ENCODE measurements around the gene PATJ.
"Not testable (repeated sequence)": the region's sequence is repeated elsewhere in the genome, so short reads cannot be mapped to it uniquely, and the experiment has no call there.

PATJ gene

DNA sequence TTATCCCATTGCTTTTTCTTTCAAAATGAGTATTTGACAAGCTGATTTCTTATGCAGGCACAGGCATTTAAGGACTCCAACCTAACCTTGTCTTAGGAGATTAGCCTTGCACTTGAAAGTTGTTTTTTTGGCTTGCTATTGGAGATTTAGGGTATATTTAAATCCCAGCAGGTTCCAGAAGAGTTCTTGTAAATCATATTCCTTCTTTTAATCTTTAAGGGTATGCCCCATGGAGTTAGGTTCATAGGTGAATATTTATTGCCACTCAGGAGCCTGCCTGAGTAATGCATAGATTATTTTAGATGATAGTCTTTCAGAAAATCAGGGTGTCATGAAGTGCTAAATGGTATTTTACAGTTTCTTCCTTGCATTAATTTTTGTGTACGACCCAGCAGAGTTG, 146.5 kb downstream of the PATJ start:
- WGBS (ENCODE audit: extremely low coverage, insufficient coverage, insufficient read length): no CpG with 5 or more reads among the region's 1 CpG

DNA sequence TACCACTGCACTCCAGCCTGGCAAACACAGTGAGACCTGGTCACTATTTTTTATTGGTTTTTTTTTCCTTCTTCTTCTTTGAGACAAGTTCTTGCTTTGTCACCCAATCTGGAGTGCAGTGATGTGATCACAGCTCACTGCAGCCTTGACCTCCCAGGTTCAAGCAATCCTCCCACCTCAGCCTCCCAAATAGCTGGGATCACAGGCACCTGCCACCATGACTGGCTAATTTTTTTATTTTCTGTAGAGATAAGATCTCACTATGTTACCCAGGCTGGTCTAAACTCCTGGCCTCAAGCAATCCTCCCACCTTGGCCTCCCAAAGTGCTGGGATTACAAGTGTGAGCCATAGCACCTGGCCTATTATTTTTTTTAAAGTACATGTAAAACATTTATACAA, 148.2 kb downstream of the PATJ start:
- not testable (repeated sequence) for H3K14ac ChIP-seq (ENCODE audit: low read length); H3K4me1 ChIP-seq (ENCODE audit: control insufficient read depth in 1 of 2, insufficient read depth in 2 of 2, low read length in 2 of 2); H3K4me3 ChIP-seq (ENCODE audit: low read depth, low read length); H4K12ac ChIP-seq (ENCODE audit: low read depth, low read length); H3K9ac ChIP-seq (ENCODE audit: low read length); H3K4ac ChIP-seq (ENCODE audit: low read depth, low read length); H4K91ac ChIP-seq (ENCODE audit: low read depth, low read length); DNase-seq; H3K27ac ChIP-seq (ENCODE audit: low read depth, low read length); H3K9me3 ChIP-seq (ENCODE audit: insufficient read depth, low read depth, low read length); H3K23ac ChIP-seq (ENCODE audit: low read length); H2BK5ac ChIP-seq (ENCODE audit: low read depth, low read length, poor library complexity); H3K27me3 ChIP-seq (ENCODE audit: insufficient read depth, low read length); H4K8ac ChIP-seq (ENCODE audit: low read depth, low read length); H3K4me2 ChIP-seq (ENCODE audit: low read length); H2BK120ac ChIP-seq (ENCODE audit: insufficient read depth, low read length, poor library complexity); H3K79me1 ChIP-seq (ENCODE audit: low read length); H2BK12ac ChIP-seq (ENCODE audit: low read length); H3K18ac ChIP-seq (ENCODE audit: low read length); H2AFZ ChIP-seq (ENCODE audit: insufficient read depth, low read length, poor library complexity); H2AK5ac ChIP-seq (ENCODE audit: low read length); H3K79me2 ChIP-seq (ENCODE audit: control insufficient read depth, insufficient read depth, low read length, poor library complexity)
- peaks cover 10% of the 10 kb centered on the region in 2 experiments for H3K36me3 ChIP-seq (ENCODE audit: control insufficient read depth in 1 of 2, insufficient read depth in 2 of 2, low read length in 2 of 2)

More for the DNA sequence above, 146.5 kb downstream of the PATJ start:
- H3K27ac ChIP-seq (ENCODE audit: low read depth, low read length): no peak overlapping the region
- H3K9ac ChIP-seq (ENCODE audit: low read length): no peak overlapping the region
- no peak overlapping the region for H2AK5ac ChIP-seq (ENCODE audit: low read length)
- no peaks in the 10 kb centered on the region for H3K79me2 ChIP-seq (ENCODE audit: control insufficient read depth, insufficient read depth, low read length, poor library complexity)
- H2BK5ac ChIP-seq (ENCODE audit: low read depth, low read length, poor library complexity): no peak overlapping the region
- no peak overlapping the region for H4K12ac ChIP-seq (ENCODE audit: low read depth, low read length)
- no peak overlapping the region for H3K18ac ChIP-seq (ENCODE audit: low read length)
- peaks cover 9 to 12% of the 10 kb centered on the region in 2 experiments for H3K36me3 ChIP-seq (ENCODE audit: control insufficient read depth in 1 of 2, insufficient read depth in 2 of 2, low read length in 2 of 2)
- H3K9me3 ChIP-seq (ENCODE audit: insufficient read depth, low read depth, low read length): no peaks in the 10 kb centered on the region
- no peak overlapping the region for H3K23ac ChIP-seq (ENCODE audit: low read length)
- H3K4me1 ChIP-seq (ENCODE audit: control insufficient read depth in 1 of 2, insufficient read depth in 2 of 2, low read length in 2 of 2): no peaks in the 10 kb centered on the region
- H2AFZ ChIP-seq (ENCODE audit: insufficient read depth, low read length, poor library complexity): no peak overlapping the region
- H4K91ac ChIP-seq (ENCODE audit: low read depth, low read length): no peak overlapping the region
- no peak overlapping the region for H2BK120ac ChIP-seq (ENCODE audit: insufficient read depth, low read length, poor library complexity)
- no peak for DNase-seq
- H3K27me3 ChIP-seq (ENCODE audit: insufficient read depth, low read length): no peaks in the 10 kb centered on the region
- H2BK12ac ChIP-seq (ENCODE audit: low read length): no peak overlapping the region
- H3K79me1 ChIP-seq (ENCODE audit: low read length): no peaks in the 10 kb centered on the region
- no peak overlapping the region for H3K4me2 ChIP-seq (ENCODE audit: low read length)
- H4K8ac ChIP-seq (ENCODE audit: low read depth, low read length): no peak overlapping the region
- H3K14ac ChIP-seq (ENCODE audit: low read length): no peak overlapping the region
- no peak overlapping the region for H3K4me3 ChIP-seq (ENCODE audit: low read depth, low read length)
- no peak overlapping the region for H3K4ac ChIP-seq (ENCODE audit: low read depth, low read length)

DNA sequence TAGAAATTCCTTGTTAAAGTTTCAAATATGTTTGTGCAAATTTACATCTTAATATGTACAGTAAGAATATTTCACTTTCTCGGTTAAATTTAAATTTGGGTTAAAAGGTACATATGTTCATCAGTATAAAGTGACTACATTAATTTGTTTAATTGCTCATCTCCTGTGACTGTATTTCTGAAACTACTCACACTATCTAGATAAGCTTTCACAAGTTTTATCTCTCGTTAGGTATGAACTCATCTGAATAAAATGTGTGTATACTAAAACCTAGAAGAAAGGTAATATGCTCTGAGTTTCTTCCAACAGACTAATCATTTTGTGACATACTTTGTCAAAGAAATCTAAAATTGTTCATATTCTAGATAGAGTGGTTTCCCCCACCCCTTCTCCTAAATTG, 150.7 kb downstream of the PATJ start:
- DNase-seq: peak in 1 of 2 donors; percentile 19
- H4K8ac ChIP-seq (ENCODE audit: low read depth, low read length): no peak overlapping the region
- no peak overlapping the region for H4K12ac ChIP-seq (ENCODE audit: low read depth, low read length)
- H2BK12ac ChIP-seq (ENCODE audit: low read length): no peak overlapping the region
- no peak overlapping the region for H3K9ac ChIP-seq (ENCODE audit: low read length)
- no peak overlapping the region for H2BK5ac ChIP-seq (ENCODE audit: low read depth, low read length, poor library complexity)
- H2BK120ac ChIP-seq (ENCODE audit: insufficient read depth, low read length, poor library complexity): no peak overlapping the region
- H3K14ac ChIP-seq (ENCODE audit: low read length): no peak overlapping the region
- H3K4me2 ChIP-seq (ENCODE audit: low read length): no peak overlapping the region
- H2AK5ac ChIP-seq (ENCODE audit: low read length): no peak overlapping the region
- H3K18ac ChIP-seq (ENCODE audit: low read length): no peak overlapping the region
- H3K27ac ChIP-seq (ENCODE audit: low read depth, low read length): no peak overlapping the region
- no peaks in the 10 kb centered on the region for H3K79me2 ChIP-seq (ENCODE audit: control insufficient read depth, insufficient read depth, low read length, poor library complexity)
- H3K4ac ChIP-seq (ENCODE audit: low read depth, low read length): no peak overlapping the region
- no peaks in the 10 kb centered on the region for H3K9me3 ChIP-seq (ENCODE audit: insufficient read depth, low read depth, low read length)
- H4K91ac ChIP-seq (ENCODE audit: low read depth, low read length): no peak overlapping the region
- no CpG with 5 or more reads among the region's 2 CpGs for WGBS (ENCODE audit: extremely low coverage, insufficient coverage, insufficient read length)
- H3K27me3 ChIP-seq (ENCODE audit: insufficient read depth, low read length): no peaks in the 10 kb centered on the region
- no peak overlapping the region for H3K23ac ChIP-seq (ENCODE audit: low read length)
- no peak overlapping the region for H3K4me3 ChIP-seq (ENCODE audit: low read depth, low read length)
- H3K4me1 ChIP-seq (ENCODE audit: control insufficient read depth in 1 of 2, insufficient read depth in 2 of 2, low read length in 2 of 2): no peaks in the 10 kb centered on the region
- H2AFZ ChIP-seq (ENCODE audit: insufficient read depth, low read length, poor library complexity): no peak overlapping the region
- no peaks in the 10 kb centered on the region for H3K79me1 ChIP-seq (ENCODE audit: low read length)
- peaks cover 7 to 12% of the 10 kb centered on the region in 2 experiments for H3K36me3 ChIP-seq (ENCODE audit: control insufficient read depth in 1 of 2, insufficient read depth in 2 of 2, low read length in 2 of 2)

DNA sequence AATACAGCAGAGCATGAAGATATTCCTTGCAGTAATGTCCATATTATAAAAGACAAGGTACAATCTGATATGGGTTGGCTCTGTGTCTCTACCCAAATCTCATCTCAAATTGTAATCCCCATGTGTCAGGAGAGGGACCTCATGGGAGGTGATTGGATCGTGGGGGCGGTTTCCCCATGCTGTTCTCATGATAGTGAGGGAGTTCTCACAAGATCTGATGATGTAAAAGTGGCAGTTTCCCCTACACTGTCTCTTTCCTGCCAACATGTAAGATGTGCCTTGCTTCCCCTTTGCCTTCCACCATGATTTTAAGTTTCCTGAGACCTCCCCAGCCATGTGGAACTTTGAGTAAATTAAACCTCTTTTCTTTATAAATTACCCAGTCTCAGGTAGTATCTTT, 152.0 kb downstream of the PATJ start:
- no CpG with 5 or more reads among the region's 2 CpGs for WGBS (ENCODE audit: extremely low coverage, insufficient coverage, insufficient read length)
- not testable (repeated sequence) for H3K9ac ChIP-seq (ENCODE audit: low read length); H2AFZ ChIP-seq (ENCODE audit: insufficient read depth, low read length, poor library complexity); H2BK12ac ChIP-seq (ENCODE audit: low read length); H3K14ac ChIP-seq (ENCODE audit: low read length); H2BK120ac ChIP-seq (ENCODE audit: insufficient read depth, low read length, poor library complexity); H2BK5ac ChIP-seq (ENCODE audit: low read depth, low read length, poor library complexity); H3K4me2 ChIP-seq (ENCODE audit: low read length); H3K79me2 ChIP-seq (ENCODE audit: control insufficient read depth, insufficient read depth, low read length, poor library complexity); H4K8ac ChIP-seq (ENCODE audit: low read depth, low read length); H3K79me1 ChIP-seq (ENCODE audit: low read length); H2AK5ac ChIP-seq (ENCODE audit: low read length); H3K27ac ChIP-seq (ENCODE audit: low read depth, low read length); H3K4ac ChIP-seq (ENCODE audit: low read depth, low read length); H3K18ac ChIP-seq (ENCODE audit: low read length); H4K91ac ChIP-seq (ENCODE audit: low read depth, low read length); H3K9me3 ChIP-seq (ENCODE audit: insufficient read depth, low read depth, low read length); DNase-seq; H3K27me3 ChIP-seq (ENCODE audit: insufficient read depth, low read length); H3K4me3 ChIP-seq (ENCODE audit: low read depth, low read length); H3K23ac ChIP-seq (ENCODE audit: low read length); H3K4me1 ChIP-seq (ENCODE audit: control insufficient read depth in 1 of 2, insufficient read depth in 2 of 2, low read length in 2 of 2); H4K12ac ChIP-seq (ENCODE audit: low read depth, low read length)
- peaks cover 6 to 12% of the 10 kb centered on the region in 2 experiments for H3K36me3 ChIP-seq (ENCODE audit: control insufficient read depth in 1 of 2, insufficient read depth in 2 of 2, low read length in 2 of 2)

Measured in trophoblast cell (in vitro differentiated cells and primary cell).